ENCODE results near the gene OSBPL10.

DNA sequence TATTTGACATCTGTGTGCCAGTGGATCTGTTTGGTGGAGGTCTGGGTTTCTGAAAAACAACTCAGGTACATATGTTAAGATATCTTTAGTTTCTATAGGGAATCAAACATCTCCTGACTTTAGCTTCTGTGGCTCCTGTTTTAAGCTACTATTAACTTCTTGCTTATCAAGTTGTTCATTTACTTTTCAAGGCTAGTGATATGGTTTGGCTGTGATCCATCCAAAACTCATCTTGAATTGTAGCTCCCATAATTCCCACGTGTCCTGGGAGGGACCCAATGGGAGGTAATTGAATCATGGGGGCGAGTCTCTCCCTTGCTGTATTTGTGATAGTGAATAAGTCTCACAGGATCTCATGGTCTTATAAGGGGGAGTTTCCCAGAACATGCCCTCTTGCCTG lies 41.9 kb upstream of the OSBPL10 start:
- TF ChIP-seq EZH2 (IDR thresholded peaks at IDR 0.05; ENCODE audit: insufficient read depth, low read length) (no peak), CTCF (IDR thresholded peaks at IDR 0.05; ENCODE audit: insufficient read depth, low read depth, low read length) (no peak)

Measured in astrocyte (in vitro differentiated cells and primary cell).